ENCODE results near the gene B4GALNT4. TPM values are rescaled to one million over a fixed set of nuclear protein-coding genes. Genes with fewer than 3 reads are reported as not detected.
"Not testable (repeated sequence)": the region's sequence is repeated elsewhere in the genome, so short reads cannot be mapped to it uniquely, and the experiment has no call there.

The B4GALNT4 gene
- total RNA-seq, 1 donor from 2014 or later: not detected

- no peak for DNase-seq (ENCODE audit: low spot score)
These were observed 4.6 kb downstream of the B4GALNT4 start for GRCh38 chr11:373716-374551.

GRCh38 chr11:375065-376025 lies 6.0 kb downstream of the B4GALNT4 start:
- no peak for DNase-seq (ENCODE audit: low spot score)

- no peak for DNase-seq (ENCODE audit: low spot score)
These were observed 7.4 kb downstream of the B4GALNT4 start for GRCh38 chr11:376531-377173.

- no peak for DNase-seq (ENCODE audit: low spot score)
These were observed 8.0 kb downstream of the B4GALNT4 start for GRCh38 chr11:377174-377865.

GRCh38 chr11:377883-378500 lies 8.7 kb downstream of the B4GALNT4 start:
- DNase-seq (ENCODE audit: low spot score): no peak

GRCh38 chr11:379205-380094 lies 10.2 kb downstream of the B4GALNT4 start:
- DNase-seq (ENCODE audit: low spot score): no peak

- DNase-seq (ENCODE audit: low spot score): no peak
These were observed 10.8 kb downstream of the B4GALNT4 start for GRCh38 chr11:380095-380480.

- no peak for DNase-seq (ENCODE audit: low spot score)
These were observed 11.2 kb downstream of the B4GALNT4 start for GRCh38 chr11:380491-380890.

- no peak for DNase-seq (ENCODE audit: low spot score)
These were observed 11.7 kb downstream of the B4GALNT4 start for GRCh38 chr11:380996-381395.

- DNase-seq (ENCODE audit: low spot score): no peak
These were observed 12.3 kb downstream of the B4GALNT4 start for GRCh38 chr11:381501-382072.

GRCh38 chr11:382081-382629 lies 12.9 kb downstream of the B4GALNT4 start:
- no peak for DNase-seq (ENCODE audit: low spot score)

- no peak for DNase-seq (ENCODE audit: low spot score)
These were observed 14.1 kb downstream of the B4GALNT4 start for GRCh38 chr11:383431-383830.

- no peak for DNase-seq (ENCODE audit: low spot score)
These were observed 15.2 kb downstream of the B4GALNT4 start for GRCh38 chr11:384511-384910.

GRCh38 chr11:385594-386351 lies 16.5 kb downstream of the B4GALNT4 start:
- DNase-seq (ENCODE audit: low spot score): no peak

GRCh38 chr11:386483-386882 lies 17.2 kb downstream of the B4GALNT4 start:
- no peak for DNase-seq (ENCODE audit: low spot score)

- DNase-seq (ENCODE audit: low spot score): no peak
These were observed 18.0 kb downstream of the B4GALNT4 start for GRCh38 chr11:387193-387793.

GRCh38 chr11:389369-389768 lies 20.1 kb downstream of the B4GALNT4 start:
- DNase-seq (ENCODE audit: low spot score): not testable (repeated sequence)

GRCh38 chr11:390175-390574 lies 20.9 kb downstream of the B4GALNT4 start:
- no peak for DNase-seq (ENCODE audit: low spot score)
